Measurements from ENCODE around the gene RABEP1.

- TF ChIP-seq CTCF (IDR thresholded peaks at IDR 0.05; ENCODE audit: insufficient read depth, low read length) (no peak), POLR2AphosphoS5 (IDR thresholded peaks at IDR 0.05; ENCODE audit: low read depth) (no peak), GABPA (IDR thresholded peaks at IDR 0.05; ENCODE audit: low read depth) (no peak)
Observed at GRCh38 chr17:5416901-5417300, 134.8 kb downstream of the RABEP1 start.

Data from HL-60 (cell line).